Sigmoid colon (tissue), 7 donors: ENCODE measurements around the gene DCC. TPM values are rescaled to one million over a fixed set of nuclear protein-coding genes. Genes with fewer than 3 reads are reported as not detected.

Experiments
- DNase-seq: peaks from one replicate; pipeline ENCODE4 v3.0.0-alpha.2; 2019
- H3K27ac ChIP-seq, 4 donors: fragments of 200-600 bp; sonication (generic); one replicate each; pipeline ENCODE4 v1.5.1; 2016 to 2019; ENCODE audit warnings: mild to moderate bottlenecking in 1 of 4
- H3K27me3 ChIP-seq, 3 donors: fragments of 200-600 bp; sonication (generic); one replicate each; pipeline ENCODE4 v1.5.1; 2019; ENCODE audit warnings: mild to moderate bottlenecking in 1 of 3
- H3K36me3 ChIP-seq, 4 donors: fragments of 200-600 bp; sonication (generic); one replicate each; pipeline ENCODE4 v1.5.1; 2016 to 2019
- H3K4me1 ChIP-seq, 4 donors: fragments of 200-600 bp; sonication (generic); one replicate each; pipeline ENCODE4 v1.5.1; 2017 to 2019
- H3K4me3 ChIP-seq, 4 donors: fragments of 200-600 bp; sonication (generic); one replicate each; pipeline ENCODE4 v1.5.1; 2017 to 2019; ENCODE audit warnings: mild to moderate bottlenecking in 2 of 4, moderate library complexity in 1 of 4
- H3K9me3 ChIP-seq, 4 donors: fragments of 200-600 bp in 3 of 4; sonication (generic) in 3 of 4; one replicate each; pipeline versions ENCODE4 v1.5.1 to v1.6.1; 2013 to 2019
- EP300 ChIP-seq, 4 donors: sonication (generic); formaldehyde crosslinking; IDR thresholded peaks; one replicate each; pipeline ENCODE4 v1.6.1; 2017; ENCODE audit warnings: antibody characterized with exemption in 4 of 4
- POLR2A ChIP-seq, 2 donors: fragments of 450-650 bp; IDR thresholded peaks; one replicate each; pipeline ENCODE4 v1.6.1; 2016; ENCODE audit warnings: antibody characterized with exemption in 2 of 2, mild to moderate bottlenecking in 2 of 2, moderate library complexity in 2 of 2
- POLR2AphosphoS5 ChIP-seq, 4 donors: sonication (generic); formaldehyde crosslinking; IDR thresholded peaks; one replicate each; pipeline ENCODE4 v1.6.1; 2017; ENCODE audit warnings: antibody characterized with exemption in 4 of 4
- WGBS, 2 donors: extraction: QIAGEN DNeasy Blood & Tissue Kit; methylation state at CpG; one replicate each; pipeline ENCODE4 v1.1.7; 2013; 5-methylcytosine and 5-hydroxymethylcytosine counted together
- intact Hi-C: fragments of 100-400 bp; cut with DNase I; formaldehyde crosslinking; loops from one replicate; pipeline ENCODE4 v1.15.1; 2023
- polyA plus RNA-seq, 3 donors: library from polyadenylated mRNA; stranded (reverse); fragments of 200-250 nt; gene quantifications; one replicate each; pipeline ENCODE4 v1.2.3, GENCODE V29; 2013
- total RNA-seq, 4 donors: library from RNA; depleted of rRNA; stranded (reverse); fragments of >200 nt; gene quantifications; one replicate each; pipeline ENCODE4 v1.1.0, GENCODE V29; 2016
- TF ChIP-seq, protein P1 (sequence below), 4 experiments: fragments of 450-650 bp in 3 of 4; fragments of 200-600 bp in 1 of 4; IDR thresholded peaks; one replicate each; pipeline ENCODE4 v1.5.1; 2016 to 2019; ENCODE audit warnings: antibody characterized with exemption in 4 of 4, mild to moderate bottlenecking in 3 of 4, moderate library complexity in 2 of 4
- donor health status: healthy with polysubstance abuse.
- donor health status: Bipolar disorder and iron deficiency.
- donor health status: healthy.

The DCC gene
- total and polyA plus RNA-seq, 7 donors: 0.04 to 0.83 (median 0.36) TPM; not detected in 2

DNA sequence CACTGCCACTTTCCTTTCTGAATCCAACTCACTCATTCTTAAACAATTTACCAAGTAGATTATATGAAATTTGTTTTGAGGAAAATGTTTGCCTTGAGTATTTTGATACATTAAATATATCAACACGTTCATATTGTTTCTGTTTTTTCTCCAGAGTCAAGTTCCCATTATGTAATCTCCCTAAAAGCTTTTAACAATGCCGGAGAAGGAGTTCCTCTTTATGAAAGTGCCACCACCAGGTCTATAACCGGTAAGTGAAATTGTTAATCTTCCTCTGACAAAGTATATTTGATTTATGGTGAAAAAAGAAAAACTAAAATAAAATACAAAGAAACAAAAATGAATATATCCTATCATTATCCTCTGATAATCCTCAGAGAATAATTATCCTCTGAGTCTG, 1045.9 kb downstream of the DCC start:
- H3K9me3 ChIP-seq: no peaks in the 10 kb centered on the region
- no peak overlapping the region for H3K27ac ChIP-seq
- H3K4me1 ChIP-seq: no peaks in the 10 kb centered on the region
- TF ChIP-seq, protein P1, sequence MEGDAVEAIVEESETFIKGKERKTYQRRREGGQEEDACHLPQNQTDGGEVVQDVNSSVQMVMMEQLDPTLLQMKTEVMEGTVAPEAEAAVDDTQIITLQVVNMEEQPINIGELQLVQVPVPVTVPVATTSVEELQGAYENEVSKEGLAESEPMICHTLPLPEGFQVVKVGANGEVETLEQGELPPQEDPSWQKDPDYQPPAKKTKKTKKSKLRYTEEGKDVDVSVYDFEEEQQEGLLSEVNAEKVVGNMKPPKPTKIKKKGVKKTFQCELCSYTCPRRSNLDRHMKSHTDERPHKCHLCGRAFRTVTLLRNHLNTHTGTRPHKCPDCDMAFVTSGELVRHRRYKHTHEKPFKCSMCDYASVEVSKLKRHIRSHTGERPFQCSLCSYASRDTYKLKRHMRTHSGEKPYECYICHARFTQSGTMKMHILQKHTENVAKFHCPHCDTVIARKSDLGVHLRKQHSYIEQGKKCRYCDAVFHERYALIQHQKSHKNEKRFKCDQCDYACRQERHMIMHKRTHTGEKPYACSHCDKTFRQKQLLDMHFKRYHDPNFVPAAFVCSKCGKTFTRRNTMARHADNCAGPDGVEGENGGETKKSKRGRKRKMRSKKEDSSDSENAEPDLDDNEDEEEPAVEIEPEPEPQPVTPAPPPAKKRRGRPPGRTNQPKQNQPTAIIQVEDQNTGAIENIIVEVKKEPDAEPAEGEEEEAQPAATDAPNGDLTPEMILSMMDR (IDR thresholded peaks at IDR 0.05): no peak
- no peak for TF ChIP-seq POLR2AphosphoS5 (IDR thresholded peaks at IDR 0.05)
- TF ChIP-seq EP300 (IDR thresholded peaks at IDR 0.05): no peak
- TF ChIP-seq POLR2A (IDR thresholded peaks at IDR 0.05): no peak
- DNase-seq: no peak
- WGBS, 2 donors: 42 to 70% methylated on average over 3 of the region's 3 CpGs
- no peaks in the 10 kb centered on the region for H3K27me3 ChIP-seq
- intact Hi-C loops: no loop called here
- H3K4me3 ChIP-seq: no peak overlapping the region
- no peaks in the 10 kb centered on the region for H3K36me3 ChIP-seq

DNA sequence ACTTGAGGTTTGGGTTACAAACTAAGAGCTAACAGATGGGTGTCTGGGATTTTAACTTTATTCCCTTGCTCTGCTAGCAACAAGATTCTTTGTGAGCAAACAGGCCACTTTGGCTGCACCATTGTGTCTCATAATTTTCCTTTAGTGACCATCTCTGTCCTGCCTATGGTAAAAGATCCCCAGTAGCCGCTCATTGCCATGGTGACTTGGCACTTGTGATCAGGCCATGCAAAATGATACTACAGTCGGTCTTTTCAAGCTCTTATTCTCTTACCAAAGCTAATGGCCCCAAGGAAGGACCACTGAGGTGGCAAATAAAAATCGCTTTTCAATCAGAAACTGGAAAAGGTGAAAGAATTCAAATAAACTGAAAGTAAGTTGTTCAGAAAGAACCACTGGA, 1047.6 kb downstream of the DCC start:
- Histone ChIP-seq H3K9me3 (no peaks in the 10 kb centered on the region), H3K27me3 (no peaks in the 10 kb centered on the region), H3K4me1 (no peaks in the 10 kb centered on the region), H3K4me3 (no peak overlapping the region), H3K27ac (no peak overlapping the region), H3K36me3 (no peaks in the 10 kb centered on the region)
- no peak for TF ChIP-seq POLR2AphosphoS5 (IDR thresholded peaks at IDR 0.05)
- no peak for TF ChIP-seq POLR2A (IDR thresholded peaks at IDR 0.05)
- WGBS, 2 donors: 68 to 77% methylated on average over 3 of the region's 3 CpGs
- no peak for DNase-seq
- intact Hi-C loops: no loop called here

DNA sequence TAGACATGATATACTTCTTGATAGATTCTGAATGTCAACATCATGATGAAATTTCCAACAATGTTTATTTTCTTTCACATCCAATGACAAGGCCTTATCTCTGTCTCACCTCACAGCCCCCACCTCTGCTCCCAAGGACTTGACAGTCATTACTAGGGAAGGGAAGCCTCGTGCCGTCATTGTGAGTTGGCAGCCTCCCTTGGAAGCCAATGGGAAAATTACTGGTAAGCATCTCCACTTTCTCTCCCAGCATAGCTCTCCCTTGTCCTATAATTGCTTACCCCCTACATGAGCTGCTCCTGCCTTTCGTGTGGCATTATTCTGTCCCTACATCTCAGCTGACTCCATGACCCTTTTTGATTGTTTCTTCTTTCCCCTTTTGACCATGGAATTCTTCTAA, 1062.7 kb downstream of the DCC start:
- Histone ChIP-seq H3K4me3 (no peak overlapping the region), H3K27me3 (no peaks in the 10 kb centered on the region), H3K36me3 (no peaks in the 10 kb centered on the region), H3K4me1 (no peaks in the 10 kb centered on the region), H3K9me3 (no peaks in the 10 kb centered on the region), H3K27ac (no peak overlapping the region)
- TF ChIP-seq POLR2A (IDR thresholded peaks at IDR 0.05) (no peak), EP300 (IDR thresholded peaks at IDR 0.05) (no peak), POLR2AphosphoS5 (IDR thresholded peaks at IDR 0.05) (no peak)
- TF ChIP-seq, protein P1 (IDR thresholded peaks at IDR 0.05): no peak
- intact Hi-C loops: no loop called here
- no peak for DNase-seq
- 68 to 76% methylated on average over 3 of the region's 3 CpGs for WGBS, 2 donors

DNA sequence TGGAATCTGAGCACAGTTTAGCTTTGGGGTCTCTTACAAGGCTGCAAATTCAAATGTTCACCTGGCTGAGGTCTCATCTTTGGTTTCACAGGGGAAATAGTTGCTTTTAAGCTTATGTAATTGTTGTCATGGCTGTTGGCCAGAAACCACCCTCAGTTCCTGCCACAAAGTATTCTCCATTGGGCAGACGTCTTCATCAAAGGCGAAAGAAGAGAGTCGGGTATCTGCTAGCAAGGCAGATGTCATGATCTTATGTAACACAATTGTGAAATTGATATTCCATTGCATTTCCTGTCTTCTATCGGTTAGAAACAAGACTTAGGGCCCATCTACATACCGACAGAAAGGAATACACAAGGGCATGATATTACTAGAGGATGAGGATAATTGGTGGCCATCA, 1068.3 kb downstream of the DCC start:
- 82 to 90% methylated on average over 5 of the region's 5 CpGs for WGBS, 2 donors
- no peak for DNase-seq
- no peak overlapping the region for H3K4me3 ChIP-seq
- no peaks in the 10 kb centered on the region for H3K4me1 ChIP-seq
- H3K27me3 ChIP-seq: no peaks in the 10 kb centered on the region
- no peak overlapping the region for H3K27ac ChIP-seq
- TF ChIP-seq POLR2A (IDR thresholded peaks at IDR 0.05): no peak
- TF ChIP-seq, protein P1 (IDR thresholded peaks at IDR 0.05): no peak
- no peak for TF ChIP-seq EP300 (IDR thresholded peaks at IDR 0.05)
- TF ChIP-seq POLR2AphosphoS5 (IDR thresholded peaks at IDR 0.05): no peak
- intact Hi-C loops: no loop called here
- H3K36me3 ChIP-seq: no peaks in the 10 kb centered on the region
- no peaks in the 10 kb centered on the region for H3K9me3 ChIP-seq

DNA sequence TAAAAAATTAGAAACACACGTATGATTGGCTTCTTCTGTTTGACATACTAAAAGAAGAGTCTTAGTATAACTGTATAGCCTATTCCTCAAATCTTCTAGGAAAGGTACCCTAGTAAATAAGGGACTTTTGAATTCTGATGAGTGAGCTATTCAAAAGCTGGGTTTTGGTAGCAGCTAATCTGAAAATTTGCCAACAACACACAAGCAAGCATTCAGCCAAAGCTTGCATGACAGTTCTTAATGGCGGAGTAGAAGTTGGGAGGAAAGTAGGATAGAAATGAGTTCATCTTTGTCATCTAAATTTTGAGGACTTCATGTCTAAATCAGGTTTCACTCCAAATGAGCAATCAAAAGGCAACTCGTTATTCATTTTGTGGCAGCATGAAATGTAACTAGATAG, 1071.5 kb downstream of the DCC start:
- Histone ChIP-seq H3K4me3 (no peak overlapping the region), H3K9me3 (no peaks in the 10 kb centered on the region), H3K27me3 (no peaks in the 10 kb centered on the region), H3K4me1 (no peaks in the 10 kb centered on the region), H3K27ac (no peak overlapping the region), H3K36me3 (no peaks in the 10 kb centered on the region)
- intact Hi-C loops: no loop called here
- whole genome bisulfite sequencing, 2 donors: 74 to 78% methylated on average over 3 of the region's 3 CpGs
- no peak for DNase-seq
- TF ChIP-seq POLR2AphosphoS5 (IDR thresholded peaks at IDR 0.05) (no peak), EP300 (IDR thresholded peaks at IDR 0.05) (no peak), POLR2A (IDR thresholded peaks at IDR 0.05) (no peak)
- TF ChIP-seq, protein P1 (IDR thresholded peaks at IDR 0.05): no peak
